Endothelial cell of umbilical vein (primary cell): ENCODE data around the gene SYNJ1. TPM values are rescaled to one million over a fixed set of nuclear protein-coding genes. Genes with fewer than 3 reads are reported as not detected.

Source experiments
- BruUV-seq: library from RNA; stranded (reverse); fragments of 400-500 nt; replicated peaks from 2 replicates; lab custom pipeline; 2021; lab: Mats Ljungman, UMichigan
- CTCF ChIA-PET: fragments of 300-600, 350-600 bp; sonication (Branson Sonifier 250); formaldehyde crosslinking; loops from one replicate; lab custom pipeline; 2021; ENCODE audit warnings: antibody characterized with exemption, inconsistent platforms; lab: Charles Lee
- POLR2A ChIA-PET: fragments of 300-600, 350-600 bp; sonication (Branson Sonifier 250); formaldehyde crosslinking; loops from one replicate; lab custom pipeline; 2021; ENCODE audit warnings: antibody characterized with exemption, inconsistent platforms; lab: Charles Lee
- DNase-seq: peaks from one replicate; pipeline ENCODE4 v3.0.0-alpha.2; 2011; ENCODE audit warnings: low read depth, low spot score
- FAIRE-seq: peaks from 2 replicates; lab custom pipeline; 2011; peaks lifted over from hg19 to GRCh38; lab: Jason Lieb, UNC
- H2AFZ ChIP-seq: 2 replicates; pipeline ENCODE4 v1.6.0; 2012; ENCODE audit warnings: low read depth, low read length, control low read depth, inconsistent platforms
- H3K27ac ChIP-seq: 2 replicates; pipeline ENCODE4 v1.5.1; 2011; ENCODE audit warnings: low read depth, mild to moderate bottlenecking, control low read depth, low read length, moderate library complexity; ENCODE audit not compliant: insufficient read depth
- H3K27me3 ChIP-seq, 2 experiments: 2 replicates each; pipeline versions ENCODE4 v1.6.0 to v1.6.1; 2011; ENCODE audit warnings: low read length in 2 of 2, mixed read lengths in 1 of 2; ENCODE audit not compliant: control insufficient read depth in 2 of 2, insufficient read depth in 2 of 2
- H3K36me3 ChIP-seq, 2 experiments: 2 replicates in 1 of 2; 3 replicates in 1 of 2; pipeline ENCODE4 v1.5.1; 2011; ENCODE audit warnings: low read length in 2 of 2, mild to moderate bottlenecking in 1 of 2, moderate library complexity in 1 of 2; ENCODE audit not compliant: control insufficient read depth in 2 of 2, insufficient read depth in 2 of 2; ENCODE audit errors: extremely low read depth in 1 of 2
- H3K4me1 ChIP-seq: 3 replicates; pipeline ENCODE4 v1.5.1; 2011; ENCODE audit warnings: mild to moderate bottlenecking, low read length; ENCODE audit not compliant: control insufficient read depth, insufficient read depth; ENCODE audit errors: extremely low read depth
- H3K4me2 ChIP-seq: 2 replicates; pipeline ENCODE4 v1.6.1; 2011; ENCODE audit warnings: low read length, control low read depth, mixed read lengths; ENCODE audit not compliant: insufficient read depth
- H3K4me3 ChIP-seq, 3 experiments: fragments of 200-600 bp in 1 of 3; sonication (generic), shearing (Covaris generic) in 1 of 3; replicated peaks in 1 of 3; 2 replicates each; pipeline ENCODE4 v1.5.1; 2011 to 2016; ENCODE audit warnings: control low read depth in 3 of 3, low read length in 3 of 3, mild to moderate bottlenecking in 2 of 3, inconsistent platforms in 1 of 3, low read depth in 1 of 3, moderate library complexity in 1 of 3; ENCODE audit not compliant: insufficient read depth in 1 of 3
- H3K79me2 ChIP-seq: 2 replicates; pipeline ENCODE4 v1.6.0; 2012; ENCODE audit warnings: low read length, inconsistent platforms; ENCODE audit not compliant: control insufficient read depth, insufficient read depth
- H3K9ac ChIP-seq: replicated peaks from 2 replicates; pipeline ENCODE3; 2011; ENCODE audit warnings: low read length, control low read depth; ENCODE audit not compliant: insufficient read depth; ENCODE audit errors: extremely low read depth
- H3K9me1 ChIP-seq: replicated peaks from 3 replicates; pipeline ENCODE4 v1.6.0; 2011; ENCODE audit warnings: mild to moderate bottlenecking, low read length; ENCODE audit not compliant: control insufficient read depth, insufficient read depth; ENCODE audit errors: extremely low read depth
- H3K9me3 ChIP-seq: replicated peaks from 2 replicates; pipeline ENCODE4 v1.5.1; 2012; ENCODE audit warnings: low read length, inconsistent platforms; ENCODE audit not compliant: control insufficient read depth, insufficient read depth
- H4K20me1 ChIP-seq: replicated peaks from 2 replicates; pipeline ENCODE3; 2011; ENCODE audit warnings: mild to moderate bottlenecking, low read length; ENCODE audit not compliant: control insufficient read depth, insufficient read depth; ENCODE audit errors: extremely low read depth
- EZH2 ChIP-seq: IDR thresholded peaks from 2 replicates; pipeline ENCODE4 v1.6.1; 2012; ENCODE audit warnings: borderline replicate concordance, low read depth, mild to moderate bottlenecking, moderate library complexity, low read length, inconsistent platforms; ENCODE audit not compliant: severe bottlenecking
- FOS ChIP-seq: IDR thresholded peaks from 2 replicates; pipeline ENCODE4 v1.6.1; 2011; ENCODE audit warnings: mild to moderate bottlenecking, low read length, moderate library complexity, borderline replicate concordance; ENCODE audit not compliant: insufficient read depth
- GATA2 ChIP-seq: IDR thresholded peaks from 2 replicates; pipeline ENCODE4 v1.7.0; 2011; ENCODE audit warnings: low read depth, mild to moderate bottlenecking, moderate library complexity, mixed read lengths, low read length; ENCODE audit not compliant: insufficient read length, insufficient read depth
- JUN ChIP-seq: IDR thresholded peaks from 2 replicates; pipeline ENCODE4 v1.6.1; 2011; ENCODE audit warnings: borderline replicate concordance, low read depth; ENCODE audit not compliant: insufficient read length, insufficient read depth
- MYC ChIP-seq: IDR thresholded peaks from one replicate; pipeline ENCODE4 v1.6.1; 2011; ENCODE audit warnings: mild to moderate bottlenecking, low read depth, low read length
- POLR2A ChIP-seq: IDR thresholded peaks from 2 replicates; pipeline ENCODE4 v1.6.1; 2012; ENCODE audit warnings: low read depth, mild to moderate bottlenecking, control low read depth, low read length
- POLR2AphosphoS5 ChIP-seq: IDR thresholded peaks from 2 replicates; pipeline ENCODE4 v1.6.1; 2012; ENCODE audit warnings: low read depth, mild to moderate bottlenecking, control low read depth, low read length, moderate library complexity; ENCODE audit not compliant: insufficient read depth
- dilution Hi-C: fragments of 300-500 bp; cut with MboI; formaldehyde crosslinking; loops from one replicate; pipeline ENCODE4 v1.15.0; 2019; ENCODE audit warnings: low sequenced_read_pairs; ENCODE audit not compliant: extremely low pct_ligation_motif_present
- intact Hi-C: fragments of 100-400 bp; cut with micrococcal nuclease; formaldehyde crosslinking; loops from one replicate; pipeline ENCODE4 v1.10.0; 2022
- polyA plus RNA-seq, 4 experiments: library from polyadenylated mRNA; depleted of rRNA in 3 of 4; stranded (reverse) in 3 of 4; unstranded in 1 of 4; fragments of >200 nt; gene quantifications; 2 replicates each; pipeline versions ENCODE4 v1.2.1 to v1.2.3, GENCODE V29; 2011 to 2012; ENCODE audit warnings: missing spikeins in 1 of 4
- total RNA-seq: library from RNA; stranded (reverse); gene quantifications from 2 replicates; pipeline ENCODE4 v1.2.3, GENCODE V29; 2021
- TF ChIP-seq, protein P1 (sequence below): IDR thresholded peaks from 2 replicates; pipeline ENCODE4 v1.6.1; 2011; ENCODE audit not compliant: insufficient read depth, insufficient read length
- TF ChIP-seq, protein P2 (sequence below), 2 donors: IDR thresholded peaks; 1 replicate in 1 of 2; 2 replicates in 1 of 2; pipeline ENCODE4 v1.5.1; 2011; ENCODE audit warnings: low read length in 2 of 2, mild to moderate bottlenecking in 2 of 2, moderate library complexity in 2 of 2, control low read depth in 1 of 2, inconsistent platforms in 1 of 2, low read depth in 1 of 2; ENCODE audit not compliant: insufficient read depth in 1 of 2; ENCODE audit errors: extremely low read depth in 1 of 2

The SYNJ1 gene
- total and polyA plus RNA-seq, 2 donors (not counting 3 experiments of a cell fraction or from before 2014, with no cell fraction given): 5.9 to 17.0 TPM

DNA sequence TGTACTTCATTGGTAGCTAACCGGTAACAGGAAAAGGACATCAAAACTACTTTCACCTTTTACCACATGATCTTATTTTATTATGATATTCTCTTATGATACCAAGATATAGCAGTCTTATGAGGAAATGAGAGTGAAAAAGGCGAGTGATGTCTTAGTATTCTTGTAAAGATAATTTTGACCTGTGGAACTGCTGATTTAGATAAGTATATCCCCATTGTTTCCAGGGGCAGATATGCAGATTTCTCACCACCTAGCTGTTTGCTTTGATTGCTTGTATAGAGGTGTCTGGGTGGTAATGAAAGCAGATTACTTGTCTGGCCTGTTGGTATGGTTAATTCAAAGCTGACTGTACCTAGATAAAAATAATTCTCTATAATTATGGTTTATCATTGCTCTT lies 53.1 kb downstream of the SYNJ1 start:
- no peaks in the 10 kb centered on the region for H3K9me3 ChIP-seq
- ChIA-PET POLR2A (no interaction called here), CTCF (no interaction called here)
- intact Hi-C loops (no loop called here), dilution Hi-C loops (no loop called here)
- no peaks in the 10 kb centered on the region for H3K79me2 ChIP-seq
- H3K36me3 ChIP-seq: no peaks in the 10 kb centered on the region
- no peaks in the 10 kb centered on the region for H4K20me1 ChIP-seq
- no peaks in the 10 kb centered on the region for H3K4me1 ChIP-seq
- no peaks in the 10 kb centered on the region for H3K9me1 ChIP-seq
- FAIRE-seq (no peak), DNase-seq (no peak)
- no peaks in the 10 kb centered on the region for H3K27me3 ChIP-seq
- TF ChIP-seq EZH2: no peak
- TF ChIP-seq POLR2AphosphoS5: no peak
- TF ChIP-seq GATA2: no peak
- TF ChIP-seq, protein P1, sequence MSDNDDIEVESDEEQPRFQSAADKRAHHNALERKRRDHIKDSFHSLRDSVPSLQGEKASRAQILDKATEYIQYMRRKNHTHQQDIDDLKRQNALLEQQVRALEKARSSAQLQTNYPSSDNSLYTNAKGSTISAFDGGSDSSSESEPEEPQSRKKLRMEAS: no peak
- no peak for TF ChIP-seq FOS
- TF ChIP-seq POLR2A: no peak
- TF ChIP-seq, protein P2, sequence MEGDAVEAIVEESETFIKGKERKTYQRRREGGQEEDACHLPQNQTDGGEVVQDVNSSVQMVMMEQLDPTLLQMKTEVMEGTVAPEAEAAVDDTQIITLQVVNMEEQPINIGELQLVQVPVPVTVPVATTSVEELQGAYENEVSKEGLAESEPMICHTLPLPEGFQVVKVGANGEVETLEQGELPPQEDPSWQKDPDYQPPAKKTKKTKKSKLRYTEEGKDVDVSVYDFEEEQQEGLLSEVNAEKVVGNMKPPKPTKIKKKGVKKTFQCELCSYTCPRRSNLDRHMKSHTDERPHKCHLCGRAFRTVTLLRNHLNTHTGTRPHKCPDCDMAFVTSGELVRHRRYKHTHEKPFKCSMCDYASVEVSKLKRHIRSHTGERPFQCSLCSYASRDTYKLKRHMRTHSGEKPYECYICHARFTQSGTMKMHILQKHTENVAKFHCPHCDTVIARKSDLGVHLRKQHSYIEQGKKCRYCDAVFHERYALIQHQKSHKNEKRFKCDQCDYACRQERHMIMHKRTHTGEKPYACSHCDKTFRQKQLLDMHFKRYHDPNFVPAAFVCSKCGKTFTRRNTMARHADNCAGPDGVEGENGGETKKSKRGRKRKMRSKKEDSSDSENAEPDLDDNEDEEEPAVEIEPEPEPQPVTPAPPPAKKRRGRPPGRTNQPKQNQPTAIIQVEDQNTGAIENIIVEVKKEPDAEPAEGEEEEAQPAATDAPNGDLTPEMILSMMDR (IDR thresholded peaks at IDR 0.05; ENCODE audit: extremely low read depth in 1 of 2, insufficient read depth in 1 of 2, low read depth in 1 of 2, low read length in 2 of 2): no peak
- no peak for TF ChIP-seq JUN
- TF ChIP-seq MYC: no peak
- no peak overlapping the region for H2AFZ ChIP-seq
- no peak overlapping the region for H3K9ac ChIP-seq
- no peak overlapping the region for H3K27ac ChIP-seq
- H3K4me3 ChIP-seq: no peak overlapping the region
- BruUV-seq: no TSS peak
- no peak overlapping the region for H3K4me2 ChIP-seq
